ENCODE data around the gene GPN1.
"Not testable (repeated sequence)": the region's sequence is repeated elsewhere in the genome, so short reads cannot be mapped to it uniquely, and the experiment has no call there.

GPN1 gene

GRCh38 chr2:27606611-27607010 is 22.2 kb upstream of the GPN1 start:
- no peak for DNase-seq (ENCODE audit: low spot score)
- in situ Hi-C loops (cut with MboI; ENCODE audit: low sequenced_read_pairs, unreplicated experiment), result no loop called here
- TF ChIP-seq CTCF (IDR thresholded peaks at IDR 0.05; ENCODE audit: borderline replicate concordance, control extremely low read depth, extremely low read depth, insufficient read depth, missing control alignments), result no peak

DNA sequence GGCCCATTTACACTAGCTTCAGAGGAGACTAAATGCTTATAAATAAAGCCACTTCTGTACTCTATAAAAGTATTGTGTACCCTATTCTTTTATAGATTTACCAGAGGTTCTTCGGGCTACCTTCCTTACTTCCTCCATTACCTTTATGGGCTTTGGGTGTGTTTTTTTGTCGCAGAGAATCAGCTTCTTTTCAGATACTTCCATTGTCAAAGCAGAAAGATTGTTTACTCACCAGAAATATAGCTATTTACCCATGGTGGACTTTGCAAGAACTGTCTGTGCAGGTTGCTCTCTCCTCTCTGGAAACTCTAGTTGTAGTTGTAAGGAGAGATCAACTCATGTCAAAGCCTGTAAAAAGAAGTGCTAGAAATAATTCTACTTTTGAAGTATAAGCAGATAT is 14.9 kb upstream of the GPN1 start:
- DNase-seq (ENCODE audit: low spot score), result no peak
- TF ChIP-seq CTCF (IDR thresholded peaks at IDR 0.05; ENCODE audit: borderline replicate concordance, control extremely low read depth, extremely low read depth, insufficient read depth, missing control alignments), result no peak
- in situ Hi-C loops (cut with MboI; ENCODE audit: low sequenced_read_pairs, unreplicated experiment), result no loop called here

GRCh38 chr2:27615316-27615715 is 13.5 kb upstream of the GPN1 start:
- in situ Hi-C loops (cut with MboI; ENCODE audit: low sequenced_read_pairs, unreplicated experiment), result no loop called here
- no peak for TF ChIP-seq CTCF (IDR thresholded peaks at IDR 0.05; ENCODE audit: borderline replicate concordance, control extremely low read depth, extremely low read depth, insufficient read depth, missing control alignments)

DNA sequence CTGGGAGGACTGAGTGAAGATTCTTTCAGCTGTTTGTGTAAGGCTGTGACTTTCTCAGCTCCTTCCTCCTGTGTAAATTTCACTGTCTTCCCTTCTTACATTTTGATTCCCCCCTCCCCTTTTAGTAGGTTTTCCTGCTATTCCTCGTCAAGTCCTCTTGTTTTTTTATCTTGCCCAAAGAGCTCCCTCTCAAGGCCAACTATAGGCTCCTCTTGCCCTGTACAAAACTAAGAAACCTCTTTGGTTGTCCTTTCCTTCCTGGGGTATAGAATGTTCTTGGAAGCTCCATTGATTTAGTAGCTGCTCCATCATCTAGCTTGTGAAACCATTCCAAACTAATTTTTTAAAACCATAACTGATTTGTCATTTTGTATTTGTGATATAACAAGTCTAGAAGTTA is 7.3 kb upstream of the GPN1 start:
- DNase-seq (ENCODE audit: low spot score), result no peak
- in situ Hi-C loops (cut with MboI; ENCODE audit: low sequenced_read_pairs, unreplicated experiment), result no loop called here
- no peak for TF ChIP-seq CTCF (IDR thresholded peaks at IDR 0.05; ENCODE audit: borderline replicate concordance, control extremely low read depth, extremely low read depth, insufficient read depth, missing control alignments)

More at GRCh38 chr2:27615316-27615715, 13.5 kb upstream of the GPN1 start:
- DNase-seq (ENCODE audit: low spot score), result no peak

DNA sequence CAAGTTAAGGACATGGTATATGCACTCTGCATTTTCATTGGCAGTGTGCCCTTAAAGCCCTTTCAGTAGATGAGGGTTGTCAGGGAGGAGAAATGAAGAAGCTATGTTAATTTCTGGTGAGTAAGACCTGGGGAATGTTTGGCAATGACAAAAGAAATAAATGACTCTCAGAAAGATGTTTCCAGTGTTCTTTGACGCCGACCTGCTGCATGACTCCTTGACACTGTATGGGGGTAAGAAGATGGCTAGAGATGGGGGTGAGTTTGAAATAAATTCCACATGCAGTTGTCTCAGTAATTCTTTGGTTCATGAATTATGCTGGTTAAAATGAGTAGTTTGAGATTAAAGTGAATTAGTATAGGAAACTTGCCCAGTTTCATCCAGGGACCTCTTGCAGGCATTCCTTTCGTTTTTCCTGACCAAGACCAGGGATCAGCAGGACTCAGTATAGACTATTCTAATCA is 5.9 kb upstream of the GPN1 start:
- in situ Hi-C loops (cut with MboI; ENCODE audit: low sequenced_read_pairs, unreplicated experiment), result no loop called here
- no peak for TF ChIP-seq CTCF (IDR thresholded peaks at IDR 0.05; ENCODE audit: borderline replicate concordance, control extremely low read depth, extremely low read depth, insufficient read depth, missing control alignments)
- no peak for DNase-seq (ENCODE audit: low spot score)

GRCh38 chr2:27624943-27625342 is 3.9 kb upstream of the GPN1 start:
- no peak for TF ChIP-seq CTCF (IDR thresholded peaks at IDR 0.05; ENCODE audit: borderline replicate concordance, control extremely low read depth, extremely low read depth, insufficient read depth, missing control alignments)
- no peak for DNase-seq (ENCODE audit: low spot score)
- in situ Hi-C loops (cut with MboI; ENCODE audit: low sequenced_read_pairs, unreplicated experiment), result no loop called here

- DNase-seq (ENCODE audit: low spot score); in situ Hi-C loops (cut with MboI; ENCODE audit: low sequenced_read_pairs, unreplicated experiment): not testable (repeated sequence)
These were observed 2.5 kb upstream of the GPN1 start for GRCh38 chr2:27626323-27626722.

- in situ Hi-C loops (cut with MboI; ENCODE audit: low sequenced_read_pairs, unreplicated experiment); DNase-seq (ENCODE audit: low spot score): not testable (repeated sequence)
These were observed 1.9 kb upstream of the GPN1 start for GRCh38 chr2:27626921-27627320.

Data from GM13976 (cell line).